DOHH2 (cell line): Measurements from ENCODE around the gene HK1.

Experiments used
- EZH2phosphoT487 ChIP-seq: fragments of 200-600 bp; sonication (generic); IDR thresholded peaks from 2 replicates; pipeline ENCODE4 v1.6.1; 2017; ENCODE audit warnings: borderline replicate concordance, mild to moderate bottlenecking, antibody characterized with exemption, low read length, moderate library complexity, mixed read lengths
- TF ChIP-seq, protein P1 (sequence below): fragments of 200-600 bp; sonication (generic); IDR thresholded peaks from one replicate; pipeline ENCODE4 v1.5.1; 2014; ENCODE audit warnings: antibody characterized with exemption, mild to moderate bottlenecking, low read depth, low read length; ENCODE audit not compliant: poor library complexity, severe bottlenecking

DNA sequence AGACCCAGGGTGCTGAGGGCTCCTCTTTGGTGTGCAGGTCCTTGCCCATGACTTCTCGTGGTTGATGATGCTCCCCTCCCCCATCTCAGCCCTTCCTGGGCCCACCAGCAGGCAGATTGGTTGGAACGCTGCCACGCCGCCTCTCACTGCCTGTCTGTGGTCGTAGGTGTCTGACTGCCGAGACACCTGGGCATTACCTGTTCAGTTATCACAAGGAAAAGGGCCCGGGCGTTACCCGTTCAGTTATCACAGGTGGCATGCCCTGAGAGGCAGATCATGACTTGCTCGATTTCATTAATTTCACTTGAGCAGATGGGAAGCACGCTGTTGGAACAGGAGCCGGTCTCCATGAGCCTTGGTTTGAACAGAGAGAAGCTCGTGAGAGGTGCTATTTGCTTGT is 95.9 kb downstream of the HK1 start:
- TF ChIP-seq, protein P1, sequence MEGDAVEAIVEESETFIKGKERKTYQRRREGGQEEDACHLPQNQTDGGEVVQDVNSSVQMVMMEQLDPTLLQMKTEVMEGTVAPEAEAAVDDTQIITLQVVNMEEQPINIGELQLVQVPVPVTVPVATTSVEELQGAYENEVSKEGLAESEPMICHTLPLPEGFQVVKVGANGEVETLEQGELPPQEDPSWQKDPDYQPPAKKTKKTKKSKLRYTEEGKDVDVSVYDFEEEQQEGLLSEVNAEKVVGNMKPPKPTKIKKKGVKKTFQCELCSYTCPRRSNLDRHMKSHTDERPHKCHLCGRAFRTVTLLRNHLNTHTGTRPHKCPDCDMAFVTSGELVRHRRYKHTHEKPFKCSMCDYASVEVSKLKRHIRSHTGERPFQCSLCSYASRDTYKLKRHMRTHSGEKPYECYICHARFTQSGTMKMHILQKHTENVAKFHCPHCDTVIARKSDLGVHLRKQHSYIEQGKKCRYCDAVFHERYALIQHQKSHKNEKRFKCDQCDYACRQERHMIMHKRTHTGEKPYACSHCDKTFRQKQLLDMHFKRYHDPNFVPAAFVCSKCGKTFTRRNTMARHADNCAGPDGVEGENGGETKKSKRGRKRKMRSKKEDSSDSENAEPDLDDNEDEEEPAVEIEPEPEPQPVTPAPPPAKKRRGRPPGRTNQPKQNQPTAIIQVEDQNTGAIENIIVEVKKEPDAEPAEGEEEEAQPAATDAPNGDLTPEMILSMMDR, result no peak
- TF ChIP-seq EZH2phosphoT487, result no peak
